GM23338 (cell line): Measurements from ENCODE around the gene IL15RA. TPM values are rescaled to one million over a fixed set of nuclear protein-coding genes. Genes with fewer than 3 reads are reported as not detected.

Experiments used
- ATAC-seq: fragments of 200-7000 bp; cut with Tn5 transposase; 3 replicates; pipeline ENCODE4 v1.9.1; 2020
- DNase-seq: peaks from one replicate; pipeline ENCODE4 v3.0.0-alpha.2; 2015; ENCODE audit warnings: low spot score
- H2AFZ ChIP-seq: fragments of 200-600 bp; sonication (generic); 2 replicates; pipeline ENCODE4 v1.8.0; 2016; ENCODE audit warnings: antibody characterized with exemption, mild to moderate bottlenecking, moderate library complexity
- H3F3A ChIP-seq: fragments of 200-600 bp; sonication (generic); replicated peaks from 2 replicates; pipeline ENCODE4 v1.8.0; 2017; ENCODE audit warnings: antibody characterized with exemption, mixed run types, low read depth
- H3K27ac ChIP-seq: fragments of 200-600 bp; sonication (generic); 2 replicates; pipeline ENCODE4 v1.6.1; 2016; ENCODE audit warnings: low read depth
- H3K27me3 ChIP-seq: fragments of 200-600 bp; sonication (generic); 2 replicates; pipeline ENCODE4 v1.8.0; 2016; ENCODE audit warnings: mild to moderate bottlenecking, mixed run types, moderate library complexity; ENCODE audit not compliant: insufficient read depth
- H3K36me3 ChIP-seq: fragments of 200-600 bp; sonication (generic); 2 replicates; pipeline ENCODE4 v1.8.0; 2016; ENCODE audit warnings: mild to moderate bottlenecking; ENCODE audit not compliant: insufficient read depth
- H3K4me1 ChIP-seq: fragments of 200-600 bp; sonication (generic); 2 replicates; pipeline ENCODE4 v1.8.0; 2016; ENCODE audit warnings: mild to moderate bottlenecking, moderate library complexity; ENCODE audit not compliant: insufficient read depth
- H3K4me2 ChIP-seq: fragments of 200-600 bp; sonication (generic); 2 replicates; pipeline ENCODE4 v1.7.1; 2017; ENCODE audit warnings: mixed run types
- H3K4me3 ChIP-seq: fragments of 200-600 bp; sonication (generic); 2 replicates; pipeline ENCODE4 v1.6.1; 2016; ENCODE audit warnings: mixed run types
- H3K79me2 ChIP-seq: fragments of 200-600 bp; sonication (generic); replicated peaks from 2 replicates; pipeline ENCODE4 v1.8.0; 2017; ENCODE audit warnings: mild to moderate bottlenecking; ENCODE audit not compliant: insufficient read depth
- H3K9me2 ChIP-seq: fragments of 200-600 bp; sonication (generic); 2 replicates; pipeline ENCODE4 v1.8.0; 2017; ENCODE audit not compliant: insufficient read depth
- H4K20me1 ChIP-seq: fragments of 200-600 bp; sonication (generic); replicated peaks from 2 replicates; pipeline ENCODE4 v1.8.0; 2017; ENCODE audit warnings: mild to moderate bottlenecking; ENCODE audit not compliant: insufficient read depth
- H3K27ac Mint-ChIP-seq: 2 replicates; pipeline ENCODE4 v1.8.0; 2020; ENCODE audit warnings: inconsistent platforms, mild to moderate bottlenecking, moderate library complexity, mixed read lengths
- H3K27me3 Mint-ChIP-seq: 3 replicates; pipeline ENCODE4 v1.8.0; 2022; ENCODE audit warnings: low read depth, mild to moderate bottlenecking, moderate library complexity, mixed read lengths, inconsistent platforms; ENCODE audit not compliant: insufficient read depth, poor library complexity
- H3K36me3 Mint-ChIP-seq: 3 replicates; pipeline ENCODE4 v1.8.0; 2021; ENCODE audit warnings: low read depth, mild to moderate bottlenecking, inconsistent platforms, moderate library complexity, mixed read lengths
- H3K4me1 Mint-ChIP-seq: 3 replicates; pipeline ENCODE4 v1.8.0; 2020; ENCODE audit warnings: mild to moderate bottlenecking, inconsistent platforms, mixed read lengths
- H3K4me3 Mint-ChIP-seq: 3 replicates; pipeline ENCODE4 v1.8.0; 2021; ENCODE audit warnings: moderate library complexity, mild to moderate bottlenecking, inconsistent platforms, mixed read lengths
- H3K9me3 Mint-ChIP-seq: 3 replicates; pipeline ENCODE4 v1.8.0; 2020; ENCODE audit warnings: moderate library complexity, mild to moderate bottlenecking, inconsistent platforms, mixed read lengths
- CREB1 ChIP-seq: fragments of 250-450 bp; sonication (Bioruptor Pico); IDR thresholded peaks from 2 replicates; pipeline ENCODE4 v1.5.0; 2020; ENCODE audit warnings: low read depth, mild to moderate bottlenecking, moderate library complexity
- CTCF ChIP-seq, 2 experiments: fragments of 200-600 bp in 1 of 2; sonication (generic) in 1 of 2; conservative IDR thresholded peaks; 2 replicates each; pipeline versions ENCODE4 v1.5.1 to v1.6.1; 2016 to 2017; ENCODE audit warnings: antibody characterized with exemption in 2 of 2, low read depth in 2 of 2, mild to moderate bottlenecking in 2 of 2, moderate library complexity in 1 of 2
- EZH2 ChIP-seq: fragments of 200-600 bp; sonication (generic); IDR thresholded peaks from one replicate; pipeline ENCODE4 v1.8.0; 2017; ENCODE audit warnings: antibody characterized with exemption, mild to moderate bottlenecking, low read depth; ENCODE audit not compliant: unreplicated experiment
- EZH2phosphoT487 ChIP-seq: fragments of 200-600 bp; sonication (generic); IDR thresholded peaks from one replicate; pipeline ENCODE4 v1.8.1; 2018; ENCODE audit warnings: antibody characterized with exemption; ENCODE audit not compliant: unreplicated experiment
- JUNB ChIP-seq: IDR thresholded peaks from one replicate; pipeline ENCODE4 v1.6.1; 2016; ENCODE audit warnings: antibody characterized with exemption; ENCODE audit not compliant: unreplicated experiment
- NANOG ChIP-seq: IDR thresholded peaks from 2 replicates; pipeline ENCODE4 v1.6.1; 2016; ENCODE audit warnings: antibody characterized with exemption, borderline replicate concordance
- POLR2AphosphoS5 ChIP-seq: IDR thresholded peaks from 2 replicates; pipeline ENCODE4 v1.6.1; 2016; ENCODE audit warnings: antibody characterized with exemption, low read depth
- REST ChIP-seq: IDR thresholded peaks from one replicate; pipeline ENCODE4 v1.6.1; 2018; ENCODE audit warnings: antibody characterized with exemption; ENCODE audit not compliant: unreplicated experiment
- STAT1 ChIP-seq: IDR thresholded peaks from one replicate; pipeline ENCODE4 v1.6.1; 2016; ENCODE audit warnings: antibody characterized with exemption; ENCODE audit not compliant: unreplicated experiment
- ZNF114 ChIP-seq: fragments of 250-450 bp; sonication (Bioruptor Pico); IDR thresholded peaks from 2 replicates; pipeline ENCODE4 v1.5.0; 2020; ENCODE audit warnings: mild to moderate bottlenecking, moderate library complexity
- ZNF331 ChIP-seq: fragments of 250-450 bp; sonication (Bioruptor Pico); IDR thresholded peaks from 2 replicates; pipeline ENCODE4 v1.5.0; 2020; ENCODE audit warnings: low read depth, mild to moderate bottlenecking, moderate library complexity
- polyA plus RNA-seq: library from polyadenylated mRNA; unstranded; fragments of >200 nt; fragmentation: Nextera tagmentation; extraction: Ambion mirVana; gene quantifications from 2 replicates; pipeline ENCODE4 v1.2.1, GENCODE V29; 2016
- total RNA-seq: library from RNA; depleted of rRNA; stranded (reverse); fragments of >200 nt; shearing (Covaris generic); gene quantifications from 2 replicates; pipeline ENCODE4 v1.2.3, GENCODE V29; 2014
- TF ChIP-seq, protein P1 (sequence below): IDR thresholded peaks from 2 replicates; pipeline ENCODE4 v1.6.1; 2016; ENCODE audit warnings: antibody characterized with exemption
- TF ChIP-seq, protein P2 (sequence below): fragments of 250-450 bp; sonication (Bioruptor Pico); IDR thresholded peaks from 2 replicates; pipeline ENCODE4 v1.5.0; 2020; ENCODE audit warnings: mild to moderate bottlenecking, moderate library complexity

The IL15RA gene
- total and polyA plus RNA-seq, 2 experiments from 2014 or later, result 1.6 to 2.2 TPM

GRCh38 chr10:6006546-6006945 is 29.2 kb upstream of the IL15RA start:
- Histone ChIP-seq H4K20me1 (no peaks in the 10 kb centered on the region), H3K4me1 (no peaks in the 10 kb centered on the region), H3K36me3 (no peaks in the 10 kb centered on the region), H3K79me2 (no peaks in the 10 kb centered on the region), H3K4me3 (no peak overlapping the region), H3K9me2 (no peaks in the 10 kb centered on the region), H3F3A (no peaks in the 10 kb centered on the region), H2AFZ (no peak overlapping the region), H3K27ac (no peak overlapping the region), H3K27me3 (no peaks in the 10 kb centered on the region), H3K4me2 (no peak overlapping the region)
- H3K4me3 Mint-ChIP-seq, result no peak overlapping the region
- peaks cover 5% of the 10 kb centered on the region; the same call in 2 of the 3 replicates for H3K9me3 Mint-ChIP-seq
- peaks cover 15% of the 10 kb centered on the region; the same call in 2 of the 3 replicates for H3K4me1 Mint-ChIP-seq
- DNase-seq, result no peak
- H3K27ac Mint-ChIP-seq, result no peak overlapping the region
- H3K27me3 Mint-ChIP-seq, result peaks cover 5% of the 10 kb centered on the region
- ATAC-seq, result no peak
- TF ChIP-seq CREB1 (CRISPR knock-in tag) (no peak), POLR2AphosphoS5 (no peak), CTCF (conservative IDR thresholded peaks at IDR 0.05; ENCODE audit: low read depth in 2 of 2) (no peak), ZNF114 (no peak), NANOG (no peak), EZH2phosphoT487 (no peak), JUNB (no peak), REST (no peak), ZNF331 (CRISPR knock-in tag) (no peak), STAT1 (no peak), EZH2 (no peak)
- TF ChIP-seq, protein P1, sequence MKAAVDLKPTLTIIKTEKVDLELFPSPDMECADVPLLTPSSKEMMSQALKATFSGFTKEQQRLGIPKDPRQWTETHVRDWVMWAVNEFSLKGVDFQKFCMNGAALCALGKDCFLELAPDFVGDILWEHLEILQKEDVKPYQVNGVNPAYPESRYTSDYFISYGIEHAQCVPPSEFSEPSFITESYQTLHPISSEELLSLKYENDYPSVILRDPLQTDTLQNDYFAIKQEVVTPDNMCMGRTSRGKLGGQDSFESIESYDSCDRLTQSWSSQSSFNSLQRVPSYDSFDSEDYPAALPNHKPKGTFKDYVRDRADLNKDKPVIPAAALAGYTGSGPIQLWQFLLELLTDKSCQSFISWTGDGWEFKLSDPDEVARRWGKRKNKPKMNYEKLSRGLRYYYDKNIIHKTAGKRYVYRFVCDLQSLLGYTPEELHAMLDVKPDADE, result no peak
- TF ChIP-seq, protein P2, sequence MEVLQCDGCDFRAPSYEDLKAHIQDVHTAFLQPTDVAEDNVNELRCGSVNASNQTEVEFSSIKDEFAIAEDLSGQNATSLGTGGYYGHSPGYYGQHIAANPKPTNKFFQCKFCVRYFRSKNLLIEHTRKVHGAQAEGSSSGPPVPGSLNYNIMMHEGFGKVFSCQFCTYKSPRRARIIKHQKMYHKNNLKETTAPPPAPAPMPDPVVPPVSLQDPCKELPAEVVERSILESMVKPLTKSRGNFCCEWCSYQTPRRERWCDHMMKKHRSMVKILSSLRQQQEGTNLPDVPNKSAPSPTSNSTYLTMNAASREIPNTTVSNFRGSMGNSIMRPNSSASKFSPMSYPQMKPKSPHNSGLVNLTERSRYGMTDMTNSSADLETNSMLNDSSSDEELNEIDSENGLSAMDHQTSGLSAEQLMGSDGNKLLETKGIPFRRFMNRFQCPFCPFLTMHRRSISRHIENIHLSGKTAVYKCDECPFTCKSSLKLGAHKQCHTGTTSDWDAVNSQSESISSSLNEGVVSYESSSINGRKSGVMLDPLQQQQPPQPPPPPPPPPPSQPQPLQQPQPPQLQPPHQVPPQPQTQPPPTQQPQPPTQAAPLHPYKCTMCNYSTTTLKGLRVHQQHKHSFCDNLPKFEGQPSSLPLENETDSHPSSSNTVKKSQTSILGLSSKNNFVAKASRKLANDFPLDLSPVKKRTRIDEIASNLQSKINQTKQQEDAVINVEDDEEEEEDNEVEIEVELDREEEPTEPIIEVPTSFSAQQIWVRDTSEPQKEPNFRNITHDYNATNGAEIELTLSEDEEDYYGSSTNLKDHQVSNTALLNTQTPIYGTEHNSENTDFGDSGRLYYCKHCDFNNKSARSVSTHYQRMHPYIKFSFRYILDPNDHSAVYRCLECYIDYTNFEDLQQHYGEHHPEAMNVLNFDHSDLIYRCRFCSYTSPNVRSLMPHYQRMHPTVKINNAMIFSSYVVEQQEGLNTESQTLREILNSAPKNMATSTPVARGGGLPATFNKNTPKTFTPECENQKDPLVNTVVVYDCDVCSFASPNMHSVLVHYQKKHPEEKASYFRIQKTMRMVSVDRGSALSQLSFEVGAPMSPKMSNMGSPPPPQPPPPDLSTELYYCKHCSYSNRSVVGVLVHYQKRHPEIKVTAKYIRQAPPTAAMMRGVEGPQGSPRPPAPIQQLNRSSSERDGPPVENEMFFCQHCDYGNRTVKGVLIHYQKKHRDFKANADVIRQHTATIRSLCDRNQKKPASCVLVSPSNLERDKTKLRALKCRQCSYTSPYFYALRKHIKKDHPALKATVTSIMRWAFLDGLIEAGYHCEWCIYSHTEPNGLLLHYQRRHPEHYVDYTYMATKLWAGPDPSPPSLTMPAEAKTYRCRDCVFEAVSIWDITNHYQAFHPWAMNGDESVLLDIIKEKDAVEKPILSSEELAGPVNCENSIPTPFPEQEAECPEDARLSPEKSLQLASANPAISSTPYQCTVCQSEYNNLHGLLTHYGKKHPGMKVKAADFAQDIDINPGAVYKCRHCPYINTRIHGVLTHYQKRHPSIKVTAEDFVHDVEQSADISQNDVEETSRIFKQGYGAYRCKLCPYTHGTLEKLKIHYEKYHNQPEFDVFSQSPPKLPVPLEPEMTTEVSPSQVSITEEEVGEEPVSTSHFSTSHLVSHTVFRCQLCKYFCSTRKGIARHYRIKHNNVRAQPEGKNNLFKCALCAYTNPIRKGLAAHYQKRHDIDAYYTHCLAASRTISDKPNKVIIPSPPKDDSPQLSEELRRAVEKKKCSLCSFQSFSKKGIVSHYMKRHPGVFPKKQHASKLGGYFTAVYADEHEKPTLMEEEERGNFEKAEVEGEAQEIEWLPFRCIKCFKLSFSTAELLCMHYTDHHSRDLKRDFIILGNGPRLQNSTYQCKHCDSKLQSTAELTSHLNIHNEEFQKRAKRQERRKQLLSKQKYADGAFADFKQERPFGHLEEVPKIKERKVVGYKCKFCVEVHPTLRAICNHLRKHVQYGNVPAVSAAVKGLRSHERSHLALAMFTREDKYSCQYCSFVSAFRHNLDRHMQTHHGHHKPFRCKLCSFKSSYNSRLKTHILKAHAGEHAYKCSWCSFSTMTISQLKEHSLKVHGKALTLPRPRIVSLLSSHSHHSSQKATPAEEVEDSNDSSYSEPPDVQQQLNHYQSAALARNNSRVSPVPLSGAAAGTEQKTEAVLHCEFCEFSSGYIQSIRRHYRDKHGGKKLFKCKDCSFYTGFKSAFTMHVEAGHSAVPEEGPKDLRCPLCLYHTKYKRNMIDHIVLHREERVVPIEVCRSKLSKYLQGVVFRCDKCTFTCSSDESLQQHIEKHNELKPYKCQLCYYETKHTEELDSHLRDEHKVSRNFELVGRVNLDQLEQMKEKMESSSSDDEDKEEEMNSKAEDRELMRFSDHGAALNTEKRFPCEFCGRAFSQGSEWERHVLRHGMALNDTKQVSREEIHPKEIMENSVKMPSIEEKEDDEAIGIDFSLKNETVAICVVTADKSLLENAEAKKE (CRISPR knock-in tag), result no peak
- no peaks in the 10 kb centered on the region for H3K36me3 Mint-ChIP-seq
